AG10803 (cell line): ENCODE data around the gene PLOD1.
"Not testable (repeated sequence)": the region's sequence is repeated elsewhere in the genome, so short reads cannot be mapped to it uniquely, and the experiment has no call there.

Experiments
- DNase-seq: peaks from one replicate; pipeline ENCODE4 v3.0.0; 2010; ENCODE audit warnings: low read depth
- H3K4me3 ChIP-seq: 2 replicates; pipeline ENCODE4 v1.5.1; 2011; ENCODE audit warnings: mild to moderate bottlenecking, low read length, control low read depth
- TF ChIP-seq, protein P1 (sequence below): conservative IDR thresholded peaks from 2 replicates; pipeline ENCODE4 v1.5.1; 2011; ENCODE audit warnings: mild to moderate bottlenecking, low read length, control low read depth, inconsistent platforms

PLOD1 gene

DNA sequence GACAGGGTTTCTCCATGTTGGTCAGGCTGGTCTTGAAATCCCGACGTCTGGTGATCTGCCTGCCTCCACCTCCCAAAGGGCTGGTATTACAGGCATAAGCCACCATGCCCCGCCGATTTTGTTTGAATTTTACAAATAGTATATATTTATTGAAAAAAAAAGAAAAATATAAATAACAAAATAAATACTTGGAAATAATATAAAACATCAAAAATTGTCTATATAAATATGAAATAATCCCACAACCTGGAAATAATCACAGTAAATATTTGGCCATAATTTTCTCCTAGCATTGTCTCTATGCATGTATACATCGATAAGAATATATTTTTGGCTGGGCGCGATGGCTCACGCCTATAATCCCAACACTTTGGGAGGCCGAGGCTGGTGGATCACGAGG, 2.7 kb upstream of the PLOD1 start:
- no peak overlapping the region for H3K4me3 ChIP-seq
- DNase-seq: no peak
- TF ChIP-seq, protein P1, sequence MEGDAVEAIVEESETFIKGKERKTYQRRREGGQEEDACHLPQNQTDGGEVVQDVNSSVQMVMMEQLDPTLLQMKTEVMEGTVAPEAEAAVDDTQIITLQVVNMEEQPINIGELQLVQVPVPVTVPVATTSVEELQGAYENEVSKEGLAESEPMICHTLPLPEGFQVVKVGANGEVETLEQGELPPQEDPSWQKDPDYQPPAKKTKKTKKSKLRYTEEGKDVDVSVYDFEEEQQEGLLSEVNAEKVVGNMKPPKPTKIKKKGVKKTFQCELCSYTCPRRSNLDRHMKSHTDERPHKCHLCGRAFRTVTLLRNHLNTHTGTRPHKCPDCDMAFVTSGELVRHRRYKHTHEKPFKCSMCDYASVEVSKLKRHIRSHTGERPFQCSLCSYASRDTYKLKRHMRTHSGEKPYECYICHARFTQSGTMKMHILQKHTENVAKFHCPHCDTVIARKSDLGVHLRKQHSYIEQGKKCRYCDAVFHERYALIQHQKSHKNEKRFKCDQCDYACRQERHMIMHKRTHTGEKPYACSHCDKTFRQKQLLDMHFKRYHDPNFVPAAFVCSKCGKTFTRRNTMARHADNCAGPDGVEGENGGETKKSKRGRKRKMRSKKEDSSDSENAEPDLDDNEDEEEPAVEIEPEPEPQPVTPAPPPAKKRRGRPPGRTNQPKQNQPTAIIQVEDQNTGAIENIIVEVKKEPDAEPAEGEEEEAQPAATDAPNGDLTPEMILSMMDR: no peak

DNA sequence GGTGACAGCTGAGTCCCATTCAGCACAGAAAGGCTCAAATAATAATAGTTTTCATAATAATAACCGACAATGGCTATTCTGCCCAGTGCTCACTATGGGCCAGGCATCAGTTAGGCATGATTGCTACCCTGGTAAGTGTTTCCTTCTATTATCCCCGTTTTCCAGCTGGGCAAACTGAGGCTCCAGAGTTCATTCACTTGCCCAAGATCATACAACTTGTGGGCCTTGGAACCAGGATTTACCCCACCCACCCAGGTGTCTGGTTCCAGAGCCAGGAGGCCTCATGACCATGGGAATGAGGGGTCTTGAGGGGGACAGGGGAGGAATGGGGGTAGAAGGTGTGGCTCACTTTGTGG, 518 bp downstream of the PLOD1 start:
- DNase-seq: no peak
- TF ChIP-seq, protein P1: no peak

DNA sequence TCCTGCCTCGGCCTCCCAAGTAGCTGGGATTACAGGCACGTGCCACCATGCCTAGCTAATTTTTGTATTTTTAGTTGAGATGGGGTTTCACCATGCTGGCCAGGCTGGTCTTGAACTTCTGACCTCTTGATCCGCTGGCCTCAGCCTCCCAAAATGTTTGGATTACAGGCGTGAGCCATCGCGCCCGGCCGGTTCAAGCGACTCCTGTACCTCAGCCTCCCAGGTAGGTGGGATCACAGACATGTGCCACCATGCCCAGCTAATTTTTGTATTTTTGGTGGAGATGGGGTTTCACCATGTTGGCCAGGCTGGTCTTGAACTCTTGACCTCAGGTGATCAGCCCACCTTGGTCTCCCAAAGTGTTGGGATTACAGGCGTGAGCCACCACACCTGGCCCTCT, 1.2 kb downstream of the PLOD1 start:
- not testable (repeated sequence) for DNase-seq, H3K4me3 ChIP-seq

More for the DNA sequence above, 518 bp downstream of the PLOD1 start:
- H3K4me3 ChIP-seq: peak overlapping the region; percentile 80

DNA sequence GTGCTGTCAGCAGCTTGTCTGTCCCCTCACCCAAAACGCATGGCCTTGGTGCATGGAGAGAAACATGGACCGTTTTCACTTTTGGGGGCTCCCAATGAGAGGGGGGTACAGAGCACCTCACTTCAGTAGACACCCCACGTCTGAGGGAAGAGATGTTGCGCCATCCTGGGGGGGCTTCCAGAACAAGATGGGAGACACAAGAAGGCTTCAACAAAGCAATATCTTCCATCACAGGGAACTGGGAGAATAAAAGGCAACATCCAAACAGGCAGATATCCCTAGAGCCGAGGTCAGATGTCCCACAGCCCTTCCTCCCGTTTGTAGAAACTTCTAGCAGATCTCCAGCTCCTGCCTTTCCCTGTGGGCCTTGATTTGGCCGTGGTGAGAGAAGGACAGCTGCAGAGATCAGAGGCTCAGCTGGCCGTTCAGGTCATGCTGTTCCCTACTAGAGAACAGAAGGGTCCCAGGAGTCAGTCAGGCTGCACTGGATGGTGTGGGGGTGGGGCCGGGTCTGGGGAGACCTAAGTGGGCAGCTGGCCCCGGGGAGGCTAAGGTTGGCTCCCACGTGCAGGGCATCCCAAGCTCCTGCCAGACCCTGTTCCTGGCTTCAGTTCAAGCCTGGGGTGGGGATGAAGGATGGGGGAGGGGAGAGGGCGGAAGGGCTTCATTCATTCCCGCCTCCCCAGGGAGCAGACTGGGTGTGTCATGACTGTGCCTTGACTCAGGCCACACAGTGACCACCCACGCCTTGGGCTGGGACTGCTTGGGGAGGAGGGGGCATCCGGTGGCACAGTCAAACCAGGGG, 4.4 kb downstream of the PLOD1 start:
- no peak for DNase-seq
- TF ChIP-seq, protein P1: no peak
- H3K4me3 ChIP-seq: no peak overlapping the region

DNA sequence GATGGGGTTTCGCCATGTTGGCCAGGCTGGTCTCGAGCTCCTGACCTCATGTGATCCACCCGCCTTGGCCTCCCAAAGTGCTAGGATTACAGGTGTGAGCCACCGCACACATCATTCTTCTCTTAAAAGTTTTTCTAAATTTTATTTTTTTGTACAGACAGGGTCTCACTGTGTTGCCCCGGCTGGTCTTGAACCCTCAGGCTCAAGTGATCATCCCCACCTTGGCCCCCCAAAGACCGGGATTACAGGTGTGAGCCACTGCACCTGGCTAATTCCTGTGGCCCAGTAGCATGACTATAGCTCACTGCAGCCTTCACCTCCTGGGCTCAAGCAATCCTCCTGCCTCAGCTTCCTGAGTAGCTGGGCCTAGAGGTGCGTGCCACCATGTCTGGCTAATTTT, 5.3 kb downstream of the PLOD1 start:
- not testable (repeated sequence) for DNase-seq, H3K4me3 ChIP-seq

DNA sequence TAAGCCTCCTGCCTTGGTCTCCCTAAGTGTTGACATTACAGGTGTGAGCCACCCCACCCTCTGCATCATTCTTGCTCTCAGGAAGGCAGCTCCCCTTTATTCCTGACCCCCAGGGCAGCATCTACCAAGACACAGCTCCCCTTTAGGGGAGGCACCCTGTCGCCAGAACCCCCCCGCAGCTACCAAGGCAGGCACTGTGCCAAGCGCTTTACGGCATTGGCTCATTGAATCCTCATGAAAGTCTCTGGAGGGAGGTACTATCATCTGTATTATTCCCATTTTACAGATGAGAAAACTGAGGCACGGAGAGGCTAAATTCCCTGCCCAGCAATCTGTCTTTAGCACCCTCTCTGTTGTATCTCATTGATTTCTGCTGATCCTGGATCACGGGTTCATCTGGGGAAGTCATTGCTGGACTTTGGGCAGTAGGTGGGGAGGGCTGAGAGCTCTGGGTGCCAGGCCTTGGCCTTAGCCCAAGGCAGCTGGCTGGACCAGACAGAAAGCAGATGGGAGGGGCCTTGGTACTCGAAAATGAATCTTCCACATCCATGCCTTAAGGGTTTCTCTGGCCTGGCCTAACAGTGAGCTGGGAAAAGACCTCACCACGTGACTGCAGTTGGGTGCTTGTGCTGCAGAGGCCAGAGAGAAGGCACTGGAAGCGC, 5.9 kb downstream of the PLOD1 start:
- TF ChIP-seq, protein P1: no peak
- peak; percentile 47 for DNase-seq
- H3K4me3 ChIP-seq: no peak overlapping the region

DNA sequence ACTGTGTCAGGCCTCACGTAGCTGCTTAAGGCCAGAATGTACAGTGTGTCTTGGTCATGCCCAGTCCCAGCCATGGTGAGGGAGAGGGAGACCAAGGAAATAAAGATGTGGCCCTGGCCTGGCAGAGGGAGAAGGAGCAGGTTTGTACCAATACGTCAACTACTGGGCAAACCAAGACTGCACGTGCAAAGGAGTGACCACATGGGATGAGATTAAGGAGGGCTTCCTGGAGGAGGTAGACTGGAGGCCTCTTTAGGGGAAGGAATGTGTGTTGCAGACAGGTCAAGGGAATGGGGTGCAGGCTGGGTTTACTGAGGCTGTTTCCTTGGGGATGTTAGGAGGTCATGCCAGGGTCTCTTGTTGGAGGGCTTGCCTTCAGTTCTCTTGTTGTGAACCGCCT, 7.8 kb downstream of the PLOD1 start:
- no peak for DNase-seq
- TF ChIP-seq, protein P1: no peak
- no peak overlapping the region for H3K4me3 ChIP-seq

DNA sequence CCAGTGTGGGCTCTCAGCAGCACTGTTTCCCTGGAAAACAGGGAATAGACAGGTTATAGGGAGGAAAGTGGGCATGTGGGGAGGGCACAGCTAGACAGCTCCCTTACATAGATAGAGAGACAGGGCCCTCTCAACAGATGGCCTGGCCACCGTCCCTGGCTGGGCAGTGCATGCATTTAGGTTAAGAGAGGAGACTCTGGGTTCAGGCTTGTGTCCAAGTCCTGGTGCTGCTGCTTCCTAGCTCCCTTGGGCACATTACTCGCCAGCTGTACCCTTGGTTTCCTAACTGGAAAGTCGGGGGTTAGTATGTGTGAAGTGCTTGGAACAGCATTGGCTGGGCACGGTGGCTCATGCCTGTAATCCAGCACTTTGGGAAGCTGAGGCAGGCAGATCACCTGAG, 9.1 kb downstream of the PLOD1 start:
- DNase-seq: no peak
- H3K4me3 ChIP-seq: no peak overlapping the region
- TF ChIP-seq, protein P1: no peak
